ENCODE data around the gene GFOD2.
"Not testable (repeated sequence)": the region's sequence is repeated elsewhere in the genome, so short reads cannot be mapped to it uniquely, and the experiment has no call there.

Gene GFOD2, protein sequence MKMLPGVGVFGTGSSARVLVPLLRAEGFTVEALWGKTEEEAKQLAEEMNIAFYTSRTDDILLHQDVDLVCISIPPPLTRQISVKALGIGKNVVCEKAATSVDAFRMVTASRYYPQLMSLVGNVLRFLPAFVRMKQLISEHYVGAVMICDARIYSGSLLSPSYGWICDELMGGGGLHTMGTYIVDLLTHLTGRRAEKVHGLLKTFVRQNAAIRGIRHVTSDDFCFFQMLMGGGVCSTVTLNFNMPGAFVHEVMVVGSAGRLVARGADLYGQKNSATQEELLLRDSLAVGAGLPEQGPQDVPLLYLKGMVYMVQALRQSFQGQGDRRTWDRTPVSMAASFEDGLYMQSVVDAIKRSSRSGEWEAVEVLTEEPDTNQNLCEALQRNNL

GRCh38 chr16:67719048-67719777, at the start of gene GFOD2:
Gene GFOD2 (minus strand): TSS chr16:67719316. CDS start chr16:67685715, 33,601 bp downstream.
- peak; percentile 97 for DNase-seq

DNA sequence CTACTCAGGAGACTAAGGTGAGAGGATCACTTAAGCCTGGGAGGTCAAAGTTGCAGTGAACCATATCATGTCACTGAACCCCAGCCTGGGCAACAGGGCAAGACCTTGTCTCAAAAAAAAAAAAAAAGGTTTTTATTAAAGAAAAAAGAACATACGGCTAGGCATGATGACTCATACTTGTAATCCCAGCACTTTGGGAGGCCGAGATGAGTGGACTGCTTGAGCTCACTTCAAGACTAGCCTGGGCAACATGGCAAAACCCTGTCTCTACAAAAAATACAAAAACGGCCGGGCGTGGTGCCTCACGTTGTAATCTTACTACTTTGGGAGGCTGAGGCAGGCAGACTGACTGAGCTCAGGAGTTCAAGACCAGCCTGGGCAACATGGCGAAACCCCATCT, 48.8 kb upstream of the GFOD2 start:
- no peak for DNase-seq

DNA sequence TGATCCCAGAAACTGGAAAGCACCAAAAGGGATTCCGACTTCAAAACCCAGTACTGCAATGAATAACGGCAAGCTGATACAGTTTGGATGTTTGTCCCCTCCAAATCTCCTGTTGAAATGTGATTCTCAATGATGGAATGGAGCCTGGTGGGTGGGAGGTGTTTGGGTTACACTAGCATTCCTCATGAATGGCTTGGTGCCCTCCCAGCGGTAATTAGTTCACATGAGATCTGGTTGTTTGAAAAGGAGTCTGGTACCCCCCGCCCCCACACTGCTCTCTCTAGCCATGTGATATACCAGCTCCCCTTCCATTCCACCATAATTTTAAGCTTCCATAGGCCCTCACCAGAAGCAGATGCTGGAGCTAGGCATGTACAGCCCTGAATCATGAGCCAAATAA, 47.2 kb upstream of the GFOD2 start:
- DNase-seq: no peak

DNA sequence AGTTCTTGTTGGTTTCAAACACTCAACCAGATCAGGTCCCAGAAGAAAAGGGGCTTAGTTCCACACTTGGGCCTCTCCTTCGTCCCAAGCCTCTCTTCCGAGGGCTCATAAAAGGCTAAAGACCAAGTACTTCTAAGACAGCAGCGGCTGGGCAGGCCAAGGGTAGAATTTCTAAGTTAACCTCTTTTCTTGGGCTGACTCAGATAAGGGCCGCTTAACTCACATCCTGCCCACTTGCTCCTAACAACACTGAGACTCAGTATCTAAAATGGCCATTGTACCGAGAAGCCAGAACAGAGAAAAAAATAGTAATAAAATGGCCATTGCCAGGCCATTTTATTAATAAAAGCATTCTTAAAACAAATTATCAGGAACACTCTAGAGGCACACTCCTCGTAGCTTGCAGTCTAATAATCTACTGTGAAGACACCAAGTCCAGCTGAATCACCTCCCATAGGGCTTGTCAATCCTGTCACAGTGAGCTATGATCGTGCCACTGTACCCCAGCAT, 45.1 kb upstream of the GFOD2 start:
- no peak for DNase-seq

- DNase-seq: no peak
These were observed 44.0 kb upstream of the GFOD2 start for GRCh38 chr16:67763066-67763465.

GRCh38 chr16:67762385-67762784, 43.3 kb upstream of the GFOD2 start:
- no peak for DNase-seq

DNA sequence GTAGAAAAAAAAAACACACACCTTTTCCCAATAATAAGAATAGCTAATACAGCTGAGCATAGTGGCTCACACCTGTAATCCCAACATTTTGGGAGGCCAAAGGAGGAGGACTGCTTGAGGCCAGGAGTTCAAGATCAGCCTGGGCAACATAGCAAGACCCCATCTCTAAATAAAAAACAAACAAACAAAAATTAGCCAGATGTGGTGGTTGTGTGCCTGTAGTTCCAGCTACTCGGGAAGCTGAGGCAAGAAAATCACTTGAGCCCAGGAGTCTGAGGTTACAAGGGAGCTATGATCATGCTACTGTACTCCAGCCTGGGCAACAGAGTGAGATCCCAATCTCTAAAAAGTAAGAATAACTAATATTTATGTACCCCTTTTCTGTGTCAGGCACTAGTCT, 42.8 kb upstream of the GFOD2 start:
- DNase-seq: no peak

DNA sequence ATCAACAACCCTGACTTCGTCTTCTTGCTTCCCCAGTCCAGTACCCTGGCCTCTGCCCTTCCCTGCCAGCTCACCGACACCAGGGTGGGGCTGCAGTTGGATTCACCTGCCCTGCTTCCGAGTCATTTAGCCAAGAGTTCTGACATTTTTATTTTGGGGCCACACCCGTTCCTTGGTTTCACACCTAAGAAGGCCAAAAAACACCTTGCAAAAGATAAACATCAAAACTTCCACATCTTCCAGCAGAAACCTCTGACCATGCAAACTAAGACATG, 41.8 kb upstream of the GFOD2 start:
- DNase-seq: no peak

DNA sequence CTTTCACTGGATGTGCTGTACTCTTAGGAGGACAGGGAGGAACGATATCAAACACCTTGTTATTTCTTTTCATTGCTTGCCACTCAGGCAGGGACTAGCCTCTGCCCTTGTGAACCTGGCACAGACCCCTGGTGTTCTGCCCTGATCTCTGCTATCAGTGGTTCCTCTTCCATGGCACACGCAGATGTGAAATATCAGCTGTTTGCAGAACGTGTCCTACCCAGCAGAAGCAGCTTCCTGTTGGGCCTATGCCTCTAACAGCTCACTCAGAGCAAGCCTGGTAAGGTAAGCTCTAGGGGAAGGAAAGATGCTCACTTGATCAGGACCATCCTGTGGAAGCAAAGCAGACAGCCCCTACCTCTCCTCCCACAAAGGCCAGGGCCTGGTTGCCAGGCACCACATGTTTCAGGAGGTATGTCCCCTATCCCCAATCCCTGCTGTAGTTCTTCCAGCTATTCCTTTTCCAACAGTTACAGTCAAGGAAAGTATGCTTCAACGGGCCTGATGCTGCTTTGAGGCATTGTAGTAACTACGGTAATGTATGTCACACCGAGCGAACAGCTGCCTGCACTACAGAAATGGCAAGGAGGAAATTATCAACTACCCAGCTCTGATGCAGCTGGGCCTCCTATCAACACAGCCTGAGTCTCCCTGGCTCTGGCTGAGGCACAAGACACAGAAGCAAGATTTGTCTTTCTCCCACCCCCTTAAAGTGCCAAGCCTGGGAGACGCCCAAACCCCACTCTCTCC, 41.3 kb upstream of the GFOD2 start:
- no peak for DNase-seq

GRCh38 chr16:67758966-67759365, 39.9 kb upstream of the GFOD2 start:
- DNase-seq: no peak

DNA sequence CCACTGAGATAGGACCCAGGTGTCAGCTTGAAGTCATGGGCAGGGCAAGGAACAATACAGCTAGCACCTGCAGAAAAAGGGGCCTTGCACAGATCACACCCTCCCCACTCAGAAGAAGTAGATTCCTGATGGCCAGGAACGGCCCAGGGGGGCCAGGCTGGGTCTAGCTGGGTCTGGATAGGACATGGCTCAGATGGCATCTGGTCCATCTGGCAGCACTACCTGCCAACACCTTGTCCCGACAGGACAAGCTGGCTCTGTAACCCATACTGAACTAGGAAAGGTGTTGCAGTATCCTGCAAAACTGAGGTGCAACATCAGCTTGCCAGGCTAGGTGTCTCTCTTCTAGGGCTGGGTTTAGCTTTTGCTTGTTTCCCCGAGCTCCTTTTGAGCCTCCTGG, 38.9 kb upstream of the GFOD2 start:
- DNase-seq: no peak

DNA sequence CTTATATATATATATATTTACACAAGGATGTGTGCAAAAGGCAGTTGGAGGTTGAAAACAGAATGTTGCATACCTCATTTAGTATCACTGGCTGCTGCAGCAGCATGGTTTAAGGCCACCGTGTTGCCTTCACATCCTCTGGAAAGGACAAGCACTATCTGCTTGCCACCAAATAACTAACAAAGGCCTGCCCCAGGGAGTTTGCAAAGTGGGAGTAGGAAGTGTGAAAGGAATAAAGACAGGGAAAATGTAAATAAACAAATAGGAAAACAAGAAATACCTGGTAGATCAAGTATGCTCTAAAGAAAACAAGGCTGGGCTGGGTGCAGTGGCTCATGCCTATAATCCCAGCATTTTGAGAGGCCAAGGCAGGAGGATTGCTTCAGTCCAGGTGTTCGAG, 33.5 kb upstream of the GFOD2 start:
- DNase-seq: no peak

- not testable (repeated sequence) for DNase-seq
These were observed 32.2 kb upstream of the GFOD2 start for GRCh38 chr16:67751331-67751730.

DNA sequence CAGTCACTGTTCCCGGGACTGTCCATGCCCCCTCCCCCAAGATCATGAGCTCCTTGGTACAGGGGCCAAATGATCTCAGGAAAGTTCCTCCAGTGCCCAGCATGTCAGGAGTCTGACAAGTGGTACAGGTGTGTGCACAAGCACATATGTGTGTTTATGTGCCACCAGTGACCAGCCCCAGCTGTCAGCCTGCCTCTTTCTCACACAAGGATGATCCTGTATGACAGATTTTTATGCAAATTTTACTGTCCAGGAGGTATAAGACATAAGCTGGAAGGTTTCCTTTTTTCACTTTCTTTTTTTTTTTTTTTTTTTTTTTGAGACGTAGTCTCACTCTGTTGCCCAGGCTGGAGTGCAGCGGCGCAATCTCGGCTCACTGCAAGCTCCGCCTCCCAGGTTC, 31.4 kb upstream of the GFOD2 start:
- DNase-seq: no peak

- no peak for DNase-seq
These were observed 30.4 kb upstream of the GFOD2 start for GRCh38 chr16:67749436-67750078.

DNA sequence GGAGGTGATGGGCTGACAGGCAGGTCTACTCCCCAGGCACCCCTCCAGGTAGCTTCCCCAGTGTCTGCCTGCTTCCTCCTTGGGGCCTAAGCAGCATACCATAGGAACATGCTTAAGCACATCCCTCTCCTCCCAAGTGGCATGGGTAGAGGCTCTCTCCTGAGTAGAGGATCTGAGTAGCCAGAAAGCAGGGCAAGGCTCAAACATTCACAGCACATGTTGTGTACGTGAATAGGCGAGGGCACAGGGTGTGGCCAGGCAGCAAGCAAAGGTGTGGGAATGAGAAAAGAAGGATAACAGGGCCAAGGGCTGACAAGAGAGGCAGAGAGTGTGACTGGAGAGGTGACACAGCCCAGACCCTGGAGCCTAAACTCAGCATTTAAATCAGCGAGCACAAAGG, 29.7 kb upstream of the GFOD2 start:
- DNase-seq: no peak

GRCh38 chr16:67746846-67747245, 27.7 kb upstream of the GFOD2 start:
- no peak for DNase-seq

GRCh38 chr16:67741118-67741517, 22.0 kb upstream of the GFOD2 start:
- no peak for DNase-seq

DNA sequence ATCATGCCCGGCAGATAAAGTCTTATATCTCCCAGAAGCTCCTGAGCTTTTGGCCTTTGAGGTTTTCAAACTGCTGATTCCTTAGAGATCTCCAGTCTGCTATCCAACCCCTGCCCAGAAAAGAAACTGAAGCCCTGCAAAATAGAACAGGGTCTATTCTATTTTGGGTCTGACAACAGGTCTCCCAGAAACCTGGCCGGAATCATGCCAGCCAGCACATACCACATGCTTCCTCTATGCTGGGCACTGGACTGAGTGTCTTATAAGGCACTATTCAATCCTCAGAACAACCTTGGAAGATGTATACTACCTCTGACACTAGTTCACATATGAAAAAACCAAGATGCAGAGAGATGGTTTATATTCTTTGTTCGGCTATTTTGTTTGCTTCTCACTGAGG, 21.3 kb upstream of the GFOD2 start:
- DNase-seq: no peak

DNA sequence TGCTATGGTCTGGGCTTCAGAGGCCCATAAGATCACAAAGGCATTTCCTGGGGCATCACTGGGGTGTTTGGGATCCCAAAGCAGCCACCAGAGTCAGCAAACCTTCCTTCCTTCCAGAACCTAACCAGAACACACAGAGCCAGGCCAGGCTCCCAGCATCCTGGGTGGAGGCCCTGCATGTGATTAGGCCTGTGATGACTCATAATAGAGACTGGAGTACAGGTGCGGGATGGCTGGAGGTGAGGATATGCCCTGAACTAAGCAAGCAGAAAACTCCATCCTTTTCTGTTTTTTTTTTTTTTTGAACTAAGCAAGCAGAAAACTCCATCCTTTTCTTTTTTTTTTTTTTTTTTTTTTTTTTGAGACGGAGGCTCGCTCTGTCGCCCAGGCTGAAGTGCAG, 17.7 kb upstream of the GFOD2 start:
- no peak for DNase-seq

GRCh38 chr16:67734731-67735201, 15.7 kb upstream of the GFOD2 start:
- no peak for DNase-seq

GRCh38 chr16:67733734-67734470, 14.8 kb upstream of the GFOD2 start:
- DNase-seq: no peak

DNA sequence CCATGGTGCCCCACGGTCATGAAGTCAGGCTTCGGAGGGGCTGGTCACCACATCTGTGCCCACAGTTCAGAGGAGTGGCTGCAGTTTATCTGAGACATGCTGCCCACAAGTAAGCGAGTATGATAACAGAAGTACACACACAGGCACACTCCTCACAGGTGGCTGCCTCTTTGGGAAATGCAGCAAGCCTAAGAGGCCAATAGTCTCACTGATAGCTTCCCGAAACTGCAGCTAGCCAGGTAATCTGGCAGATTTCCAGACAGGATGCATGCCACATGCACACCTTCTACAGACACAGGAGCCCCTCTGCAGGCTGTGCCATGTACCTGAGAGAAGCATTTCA, 12.6 kb upstream of the GFOD2 start:
- no peak for DNase-seq
